Esophagus (tissue), 2 donors: ENCODE measurements around the gene SOX13. TPM values are rescaled to one million over a fixed set of nuclear protein-coding genes. Genes with fewer than 3 reads are reported as not detected.

ENCODE experiments used
- H3K27ac ChIP-seq, 2 donors: one replicate each; pipeline ENCODE4 v1.5.1; 2013; ENCODE audit warnings: low read depth in 2 of 2, mild to moderate bottlenecking in 2 of 2, inconsistent platforms in 1 of 2, low read length in 1 of 2, moderate library complexity in 1 of 2
- H3K27me3 ChIP-seq, 2 donors: one replicate each; pipeline ENCODE4 v1.6.1; 2013; ENCODE audit warnings: low read length in 2 of 2, control low read depth in 1 of 2, mild to moderate bottlenecking in 1 of 2; ENCODE audit not compliant: insufficient read depth in 2 of 2, control insufficient read depth in 1 of 2
- H3K36me3 ChIP-seq, 2 donors: one replicate each; pipeline ENCODE4 v1.6.1; 2013; ENCODE audit warnings: low read length in 1 of 2; ENCODE audit not compliant: control insufficient read depth in 2 of 2, insufficient read depth in 2 of 2
- H3K4me1 ChIP-seq, 2 donors: one replicate each; pipeline ENCODE4 v1.6.1; 2013; ENCODE audit warnings: low read length in 1 of 2; ENCODE audit not compliant: control insufficient read depth in 2 of 2, insufficient read depth in 2 of 2
- H3K4me3 ChIP-seq, 2 donors: one replicate each; pipeline ENCODE4 v1.5.1; 2013; ENCODE audit warnings: low read length in 2 of 2, mild to moderate bottlenecking in 2 of 2, low read depth in 1 of 2, moderate library complexity in 1 of 2
- H3K9me3 ChIP-seq, 2 donors: one replicate each; pipeline ENCODE4 v1.6.1; 2013; ENCODE audit warnings: mild to moderate bottlenecking in 2 of 2, low read depth in 1 of 2, low read length in 1 of 2, moderate library complexity in 1 of 2; ENCODE audit not compliant: control insufficient read depth in 2 of 2, insufficient read depth in 1 of 2
- WGBS, 2 donors: extraction: QIAGEN DNeasy Blood & Tissue Kit; methylation state at CpG; one replicate each; pipeline ENCODE4 v1.1.7; 2013; 5-methylcytosine and 5-hydroxymethylcytosine counted together
- polyA plus RNA-seq, 2 donors: library from polyadenylated mRNA; stranded (reverse); fragments of 200-250 nt; gene quantifications; one replicate each; pipeline ENCODE4 v1.2.3, GENCODE V29; 2013
- donor health status: healthy with polysubstance abuse.
- donor health status: Bipolar disorder and iron deficiency.

SOX13 gene
- polyA plus RNA-seq, 2 donors: 6.9 to 10.4 TPM

- 48 to 52% methylated on average over 4 of the region's 4 CpGs for WGBS, 2 donors
- Histone ChIP-seq H3K4me1 (peaks cover 0 to 4% of the 10 kb centered on the region in 2 donors), H3K27me3 (no peaks in the 10 kb centered on the region), H3K36me3 (peaks cover 0 to 3% of the 10 kb centered on the region in 2 donors), H3K4me3 (no peak overlapping the region), H3K9me3 (no peaks in the 10 kb centered on the region), H3K27ac (no peak overlapping the region)
Measured at GRCh38 chr1:204145033-204145504, 72.2 kb downstream of the SOX13 start.

GRCh38 chr1:204146309-204146708, 73.4 kb downstream of the SOX13 start:
- Histone ChIP-seq H3K4me3 (no peak overlapping the region), H3K4me1 (peaks cover 3 to 8% of the 10 kb centered on the region in 2 donors), H3K27me3 (no peaks in the 10 kb centered on the region), H3K27ac (no peak overlapping the region), H3K9me3 (no peaks in the 10 kb centered on the region), H3K36me3 (peaks cover 0 to 3% of the 10 kb centered on the region in 2 donors)
- 79 to 87% methylated on average over 6 of the region's 6 CpGs for WGBS, 2 donors

DNA sequence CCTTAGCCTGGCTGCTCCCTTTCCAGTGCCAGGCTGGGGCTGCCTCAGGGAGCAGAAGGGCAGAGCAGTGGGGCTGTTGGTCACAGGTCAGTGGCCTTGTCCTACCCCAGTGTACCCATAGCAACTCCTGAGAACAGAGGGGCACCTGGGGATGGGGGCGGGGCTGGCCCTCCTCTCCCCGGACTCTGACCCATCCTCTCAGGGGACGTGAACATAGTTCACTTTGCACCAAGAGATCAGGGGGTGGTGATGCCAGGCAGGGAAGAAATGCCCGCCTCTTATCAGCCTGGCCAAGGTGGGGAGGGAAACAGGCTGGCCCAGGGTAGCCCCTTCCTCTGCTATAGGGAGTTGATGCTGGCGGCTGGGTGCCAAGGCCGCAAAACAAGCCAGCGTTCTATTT, 74.0 kb downstream of the SOX13 start:
- Histone ChIP-seq H3K27ac (no peak overlapping the region), H3K9me3 (no peaks in the 10 kb centered on the region), H3K36me3 (peaks cover 0 to 3% of the 10 kb centered on the region in 2 donors), H3K4me1 (peaks cover 4 to 8% of the 10 kb centered on the region in 2 donors), H3K4me3 (no peak overlapping the region), H3K27me3 (no peaks in the 10 kb centered on the region)
- 94 to 95% methylated on average over 7 of the region's 7 CpGs for WGBS, 2 donors

- peaks cover 6 to 14% of the 10 kb centered on the region in 2 donors for H3K4me1 ChIP-seq
- no peak overlapping the region for H3K27ac ChIP-seq
- WGBS, 2 donors: 82 to 83% methylated on average over 13 of the region's 13 CpGs
- no peak overlapping the region for H3K4me3 ChIP-seq
- peaks cover 0 to 3% of the 10 kb centered on the region in 2 donors for H3K36me3 ChIP-seq
- no peaks in the 10 kb centered on the region for H3K9me3 ChIP-seq
- no peaks in the 10 kb centered on the region for H3K27me3 ChIP-seq
Measured at GRCh38 chr1:204147406-204148383, 74.8 kb downstream of the SOX13 start.

DNA sequence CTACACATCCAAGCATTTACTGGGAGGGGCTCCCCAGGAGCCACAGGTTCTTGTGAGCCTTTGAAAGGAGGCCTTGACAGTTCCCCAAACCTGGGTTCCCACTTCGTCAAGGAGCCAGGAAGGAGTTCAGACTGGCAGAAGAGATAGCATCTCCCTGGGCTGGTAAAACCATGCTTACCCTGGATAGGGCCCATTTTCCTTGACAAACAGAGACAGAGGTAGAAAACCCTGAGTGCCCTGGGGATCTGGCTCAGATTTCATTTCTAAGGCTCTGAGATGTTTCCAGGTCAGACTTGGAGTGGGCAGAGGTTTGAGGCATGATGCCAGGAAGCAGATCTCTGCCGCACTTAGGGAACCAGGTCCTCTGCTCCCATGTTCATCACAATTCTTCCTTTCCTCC, 76.2 kb downstream of the SOX13 start:
- no peaks in the 10 kb centered on the region for H3K27me3 ChIP-seq
- H3K4me3 ChIP-seq: no peak overlapping the region
- peaks cover 0 to 3% of the 10 kb centered on the region in 2 donors for H3K36me3 ChIP-seq
- H3K9me3 ChIP-seq: no peaks in the 10 kb centered on the region
- H3K4me1 ChIP-seq: peaks cover 8 to 19% of the 10 kb centered on the region in 2 donors
- 43 to 51% methylated on average over 2 of the region's 2 CpGs for WGBS, 2 donors
- peak overlapping the region in 1 of 2 donors; percentile 7 for H3K27ac ChIP-seq

DNA sequence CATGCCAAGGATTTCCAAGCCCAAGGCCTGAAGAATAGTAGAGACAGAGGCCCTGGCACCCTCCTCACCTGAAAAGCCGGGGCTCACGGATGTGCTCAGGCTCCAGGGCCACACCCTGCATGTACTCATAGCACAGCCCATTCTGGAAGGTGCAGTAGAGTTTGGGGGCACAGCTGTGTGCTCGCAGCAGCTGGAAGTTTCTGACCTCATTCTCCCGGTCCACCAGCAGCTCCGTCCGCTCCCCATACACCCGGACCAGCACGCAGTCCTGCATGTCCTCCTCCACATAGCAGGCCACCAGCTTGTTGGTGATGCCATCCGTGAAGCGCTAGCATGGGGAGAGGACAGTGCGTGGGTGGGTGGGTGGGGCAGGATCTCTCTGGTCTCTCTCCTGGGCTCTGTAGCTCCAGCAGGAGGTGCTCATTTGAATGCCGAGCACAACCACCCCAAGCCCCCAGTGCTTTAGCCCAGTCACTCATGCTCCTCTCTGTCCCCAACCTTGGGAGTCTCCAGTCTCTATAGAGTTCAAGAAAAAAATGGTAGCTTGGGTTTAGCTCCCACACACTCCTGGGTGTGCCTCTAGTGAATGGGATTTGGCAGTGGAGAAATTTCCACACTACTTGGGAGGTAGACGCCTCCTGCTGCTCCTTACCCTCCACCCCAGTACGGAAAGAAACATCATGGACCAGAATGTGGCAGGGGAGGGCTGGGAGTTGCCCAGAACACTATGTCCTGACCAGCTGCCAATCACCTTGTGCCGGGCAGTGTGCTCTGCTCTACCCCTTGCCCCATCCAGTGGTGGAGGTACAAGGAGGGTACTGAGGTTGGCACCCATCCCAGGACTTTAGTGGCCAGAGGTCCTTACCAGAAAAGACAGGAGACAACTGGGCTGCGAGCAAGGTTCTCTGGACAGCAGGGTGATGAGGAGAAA, 77.0 kb downstream of the SOX13 start:
- peaks cover 0 to 3% of the 10 kb centered on the region in 2 donors for H3K36me3 ChIP-seq
- H3K27me3 ChIP-seq: no peaks in the 10 kb centered on the region
- 73 to 79% methylated on average over 16 of the region's 16 CpGs for whole genome bisulfite sequencing, 2 donors
- H3K4me3 ChIP-seq: no peak overlapping the region
- H3K9me3 ChIP-seq: no peaks in the 10 kb centered on the region
- peak overlapping the region in 1 of 2 donors; percentile 47 for H3K27ac ChIP-seq
- peaks cover 10 to 25% of the 10 kb centered on the region in 2 donors for H3K4me1 ChIP-seq

- peak overlapping the region; percentile 66 to 68 for H3K4me3 ChIP-seq
- peaks cover 11 to 30% of the 10 kb centered on the region in 2 donors for H3K4me1 ChIP-seq
- peaks cover 0 to 2% of the 10 kb centered on the region in 2 donors for H3K36me3 ChIP-seq
- H3K27ac ChIP-seq: peak overlapping the region; percentile 34 to 72
- H3K27me3 ChIP-seq: no peaks in the 10 kb centered on the region
- 28 to 31% methylated on average over 33 of the region's 33 CpGs for WGBS, 2 donors
- no peaks in the 10 kb centered on the region for H3K9me3 ChIP-seq
Measured at GRCh38 chr1:204150702-204151551, 78.0 kb downstream of the SOX13 start.

DNA sequence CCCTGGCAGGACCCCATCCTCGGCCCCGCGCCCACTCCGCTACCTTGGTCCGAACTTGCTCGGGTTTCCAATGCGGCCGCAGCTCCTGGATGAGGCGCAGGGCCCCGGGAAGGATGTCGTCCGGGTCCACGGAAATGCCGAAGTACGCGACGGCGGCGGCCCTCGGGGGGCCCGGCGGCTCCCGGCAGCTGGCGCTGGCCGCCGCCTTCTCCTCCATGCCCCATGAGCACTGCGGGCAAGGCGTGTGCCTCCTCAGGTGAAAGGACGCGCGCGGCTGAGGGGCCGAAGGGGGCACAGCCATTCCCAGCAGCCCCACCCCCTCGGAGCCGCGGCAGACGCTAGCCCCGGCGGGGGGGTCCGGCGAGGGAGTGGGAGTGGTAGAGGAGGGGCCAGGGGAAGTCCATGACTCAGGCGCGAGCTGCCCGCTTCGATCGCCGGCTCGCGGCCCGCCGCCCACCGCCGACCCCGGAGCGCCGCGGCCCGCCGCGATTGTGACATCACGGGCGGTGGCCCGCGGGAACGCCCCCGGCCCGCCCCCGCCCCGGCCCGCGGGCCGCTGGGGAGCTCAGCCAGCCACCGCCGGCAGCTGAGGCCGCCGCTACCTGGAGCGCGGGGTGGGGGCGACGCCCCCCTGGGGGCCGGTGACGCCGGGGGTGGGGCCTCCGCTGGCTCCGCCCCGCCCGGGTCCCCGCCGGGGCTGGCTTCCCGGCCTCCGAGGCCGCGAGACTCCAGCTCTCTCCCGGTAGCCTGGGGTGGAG, 78.8 kb downstream of the SOX13 start, which contains the start of gene ETNK2:
TSS of gene ETNK2 (minus strand) at position 493 of the 758 bp plus-strand sequence. CDS start at position 301, 192 bp downstream.
- H3K27ac ChIP-seq: peak within 1 kb of the TSS; percentile 34 to 72
- peaks cover 11 to 30% of the 10 kb centered on the region in 2 donors for H3K4me1 ChIP-seq
- H3K9me3 ChIP-seq: no peaks in the 10 kb centered on the region
- peak within 1 kb of the TSS; percentile 66 to 68 for H3K4me3 ChIP-seq
- H3K27me3 ChIP-seq: no peaks in the 10 kb centered on the region
- 1 to 2% methylated on average over 44 to 94 of the region's 94 CpGs for WGBS, 2 donors
- no peaks in the 10 kb centered on the region for H3K36me3 ChIP-seq
